ENCODE measurements around the gene TEN1. TPM values are rescaled to one million over a fixed set of nuclear protein-coding genes. Genes with fewer than 3 reads are reported as not detected.
"Not testable (repeated sequence)": the region's sequence is repeated elsewhere in the genome, so short reads cannot be mapped to it uniquely, and the experiment has no call there.

Gene TEN1
- total RNA-seq, 1 donor from 2014 or later, result 10.9 TPM

- Histone ChIP-seq H3K4me1 (peaks cover 10% of the 10 kb centered on the region), H3K9me3 (no peaks in the 10 kb centered on the region), H3K27me3 (no peaks in the 10 kb centered on the region), H3K4me3 (no peak overlapping the region), H3K27ac (peak overlapping the region; percentile 68), H3K36me3 (peaks cover 38% of the 10 kb centered on the region)
- ATAC-seq (peak; percentile 56), DNase-seq (no peak)
- no peak for TF ChIP-seq CTCF (IDR thresholded peaks at IDR 0.05)
- intact Hi-C loops (cut with DNase I), result no loop called here
These were observed 9.0 kb upstream of the TEN1 start for GRCh38 chr17:75970011-75970523.

- peaks cover 38% of the 10 kb centered on the region for H3K36me3 ChIP-seq
- H3K27ac ChIP-seq, result peak overlapping the region; percentile 68
- intact Hi-C loops (cut with DNase I), result no loop called here
- H3K4me1 ChIP-seq, result peaks cover 15% of the 10 kb centered on the region
- ATAC-seq, result no peak
- H3K9me3 ChIP-seq, result no peaks in the 10 kb centered on the region
- no peaks in the 10 kb centered on the region for H3K27me3 ChIP-seq
- no peak for TF ChIP-seq CTCF (IDR thresholded peaks at IDR 0.05)
- DNase-seq, result no peak
- H3K4me3 ChIP-seq, result no peak overlapping the region
These were observed 8.4 kb upstream of the TEN1 start for GRCh38 chr17:75970626-75971025.

- H3K36me3 ChIP-seq, result peaks cover 30% of the 10 kb centered on the region
- H3K27me3 ChIP-seq; H3K4me3 ChIP-seq; ATAC-seq; DNase-seq; H3K9me3 ChIP-seq; intact Hi-C loops (cut with DNase I): not testable (repeated sequence)
- H3K4me1 ChIP-seq, result peaks cover 37% of the 10 kb centered on the region
- peak overlapping the region; percentile 8 for H3K27ac ChIP-seq
These were observed 3.9 kb upstream of the TEN1 start for GRCh38 chr17:75975187-75975586.

GRCh38 chr17:75975757-75976174, 3.3 kb upstream of the TEN1 start:
- Histone ChIP-seq H3K4me3 (peak overlapping the region; percentile 6), H3K4me1 (peaks cover 39% of the 10 kb centered on the region), H3K36me3 (peaks cover 25% of the 10 kb centered on the region), H3K9me3 (no peaks in the 10 kb centered on the region), H3K27me3 (no peaks in the 10 kb centered on the region), H3K27ac (peak overlapping the region; percentile 8)
- no peak for TF ChIP-seq CTCF (IDR thresholded peaks at IDR 0.05)
- DNase-seq, result no peak
- intact Hi-C loops (cut with DNase I), result no loop called here
- ATAC-seq, result no peak

- peaks cover 45% of the 10 kb centered on the region for H3K4me1 ChIP-seq
These were observed 2.7 kb upstream of the TEN1 start for GRCh38 chr17:75976175-75976848.

More at GRCh38 chr17:75976175-75976848, 2.7 kb upstream of the TEN1 start:
- no peaks in the 10 kb centered on the region for H3K9me3 ChIP-seq
- DNase-seq (no peak), ATAC-seq (no peak)
- H3K36me3 ChIP-seq, result peaks cover 20% of the 10 kb centered on the region
- TF ChIP-seq CTCF (IDR thresholded peaks at IDR 0.05), result no peak
- peak overlapping the region; percentile 6 for H3K4me3 ChIP-seq
- H3K27me3 ChIP-seq, result no peaks in the 10 kb centered on the region
- peak overlapping the region; percentile 8 for H3K27ac ChIP-seq
- intact Hi-C loops (cut with DNase I), result no loop called here

All from upper lobe of right lung (tissue), 1 donor.